ENCODE measurements around the gene DPP3. TPM values are rescaled to one million over a fixed set of nuclear protein-coding genes. Genes with fewer than 3 reads are reported as not detected.

Gene DPP3
- polyA plus RNA-seq, 3 donors: 22.4 to 37.0 (median 26.7) TPM

DNA sequence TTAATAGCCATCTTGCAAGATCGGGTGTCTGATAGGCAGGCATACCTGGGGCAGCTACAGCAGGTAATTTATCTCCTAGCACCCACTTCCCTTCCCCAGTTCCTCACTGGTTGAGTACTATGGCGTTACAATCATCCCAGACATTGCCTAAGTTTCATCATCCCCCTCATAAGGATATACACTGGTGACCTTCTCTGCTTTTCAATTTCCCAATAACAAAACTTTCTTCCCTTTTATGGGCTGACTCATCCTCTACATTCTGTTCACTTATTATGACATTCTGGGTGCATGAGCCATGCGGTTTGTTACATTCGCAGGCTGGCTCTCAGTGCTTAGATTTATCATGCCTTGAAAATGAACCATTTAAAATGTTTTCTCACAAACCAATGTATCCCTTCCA lies 36.6 kb upstream of the DPP3 start:
- peak overlapping the region; percentile 76 to 81 for H3K27ac ChIP-seq (ENCODE audit: low read depth in 1 of 2, low read length in 2 of 2)
- H3K79me2 ChIP-seq (ENCODE audit: insufficient read depth, low read length): no peaks in the 10 kb centered on the region
- peak overlapping the region; percentile 89 to 98 (median 96) for H3K27ac Mint-ChIP-seq
- H3K4me1 Mint-ChIP-seq: peaks cover 28% of the 10 kb centered on the region
- peaks cover 34 to 35% of the 10 kb centered on the region in 2 donors for H3K4me1 ChIP-seq (ENCODE audit: control insufficient read depth in 1 of 2, insufficient read depth in 2 of 2, low read length in 2 of 2)
- intact Hi-C loops (cut with micrococcal nuclease): no loop called here
- no peak overlapping the region for H3K9ac ChIP-seq (ENCODE audit: insufficient read depth, low read length, poor library complexity, severe bottlenecking)
- H3K27me3 Mint-ChIP-seq (ENCODE audit: low read depth in 3 of 3): peaks cover 1 to 3% (median 2%) of the 10 kb centered on the region in 3 donors
- H3K4me3 ChIP-seq (replicated peaks in 1 of 3; ENCODE audit: low read depth in 2 of 3, low read length in 3 of 3): no peak overlapping the region
- H3K27me3 ChIP-seq (ENCODE audit: control insufficient read depth in 2 of 2, insufficient read depth in 2 of 2, low read length in 2 of 2): no peaks in the 10 kb centered on the region
- TF ChIP-seq, protein P1, sequence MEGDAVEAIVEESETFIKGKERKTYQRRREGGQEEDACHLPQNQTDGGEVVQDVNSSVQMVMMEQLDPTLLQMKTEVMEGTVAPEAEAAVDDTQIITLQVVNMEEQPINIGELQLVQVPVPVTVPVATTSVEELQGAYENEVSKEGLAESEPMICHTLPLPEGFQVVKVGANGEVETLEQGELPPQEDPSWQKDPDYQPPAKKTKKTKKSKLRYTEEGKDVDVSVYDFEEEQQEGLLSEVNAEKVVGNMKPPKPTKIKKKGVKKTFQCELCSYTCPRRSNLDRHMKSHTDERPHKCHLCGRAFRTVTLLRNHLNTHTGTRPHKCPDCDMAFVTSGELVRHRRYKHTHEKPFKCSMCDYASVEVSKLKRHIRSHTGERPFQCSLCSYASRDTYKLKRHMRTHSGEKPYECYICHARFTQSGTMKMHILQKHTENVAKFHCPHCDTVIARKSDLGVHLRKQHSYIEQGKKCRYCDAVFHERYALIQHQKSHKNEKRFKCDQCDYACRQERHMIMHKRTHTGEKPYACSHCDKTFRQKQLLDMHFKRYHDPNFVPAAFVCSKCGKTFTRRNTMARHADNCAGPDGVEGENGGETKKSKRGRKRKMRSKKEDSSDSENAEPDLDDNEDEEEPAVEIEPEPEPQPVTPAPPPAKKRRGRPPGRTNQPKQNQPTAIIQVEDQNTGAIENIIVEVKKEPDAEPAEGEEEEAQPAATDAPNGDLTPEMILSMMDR (IDR thresholded peaks at IDR 0.05): no peak
- peak overlapping the region; percentile 32 for H3K4me2 ChIP-seq (replicated peaks; ENCODE audit: extremely low read depth, low read length, poor library complexity, severe bottlenecking)
- peak; percentile 90 to 98 (median 96) for DNase-seq
- H3K36me3 ChIP-seq (replicated peaks in 1 of 2; ENCODE audit: control insufficient read depth in 1 of 2, insufficient read depth in 2 of 2, low read length in 2 of 2): no peaks in the 10 kb centered on the region
- H2AFZ ChIP-seq (ENCODE audit: insufficient read depth, low read depth, low read length, poor library complexity, severe bottlenecking): peak overlapping the region; percentile 19
- no peaks in the 10 kb centered on the region for H4K20me1 ChIP-seq (ENCODE audit: insufficient read depth, low read length)
- H3K4me3 Mint-ChIP-seq: peak overlapping the region in 1 of 2 donors; percentile 24
- WGBS (ENCODE audit: insufficient coverage): 22% methylated on average over 3 of the region's 4 CpGs
- H3K9me3 Mint-ChIP-seq: peaks cover 0 to 13% (median 5%) of the 10 kb centered on the region in 7 donors
- peaks cover 0 to 6% of the 10 kb centered on the region in 2 donors for H3K9me3 ChIP-seq (replicated peaks in 1 of 2; ENCODE audit: control insufficient read depth in 1 of 2, insufficient read depth in 1 of 2, low read length in 2 of 2)
- peaks cover 0 to 3% of the 10 kb centered on the region in 2 donors for H3K36me3 Mint-ChIP-seq

- Histone ChIP-seq H3K4me1 (ENCODE audit: control insufficient read depth in 1 of 2, insufficient read depth in 2 of 2, low read length in 2 of 2) (peaks cover 53 to 57% of the 10 kb centered on the region in 2 donors), H3K4me2 (replicated peaks; ENCODE audit: extremely low read depth, low read length, poor library complexity, severe bottlenecking) (no peak overlapping the region), H4K20me1 (ENCODE audit: insufficient read depth, low read length) (no peaks in the 10 kb centered on the region), H3K27ac (ENCODE audit: low read depth in 1 of 2, low read length in 2 of 2) (no peak overlapping the region), H2AFZ (ENCODE audit: insufficient read depth, low read depth, low read length, poor library complexity, severe bottlenecking) (no peak overlapping the region), H3K27me3 (ENCODE audit: control insufficient read depth in 2 of 2, insufficient read depth in 2 of 2, low read length in 2 of 2) (no peaks in the 10 kb centered on the region), H3K36me3 (replicated peaks in 1 of 2; ENCODE audit: control insufficient read depth in 1 of 2, insufficient read depth in 2 of 2, low read length in 2 of 2) (no peaks in the 10 kb centered on the region), H3K4me3 (replicated peaks in 1 of 3; ENCODE audit: low read depth in 2 of 3, low read length in 3 of 3) (no peak overlapping the region), H3K79me2 (ENCODE audit: insufficient read depth, low read length) (no peaks in the 10 kb centered on the region), H3K9me3 (replicated peaks in 1 of 2; ENCODE audit: control insufficient read depth in 1 of 2, insufficient read depth in 1 of 2, low read length in 2 of 2) (peaks cover 0 to 6% of the 10 kb centered on the region in 2 donors), H3K9ac (ENCODE audit: insufficient read depth, low read length, poor library complexity, severe bottlenecking) (no peak overlapping the region)
- Mint-ChIP-seq H3K9me3 (peaks cover 0 to 11% (median 5%) of the 10 kb centered on the region in 7 donors), H3K36me3 (peaks cover 0 to 6% of the 10 kb centered on the region in 2 donors), H3K4me3 (no peak overlapping the region), H3K4me1 (peaks cover 43% of the 10 kb centered on the region), H3K27ac (peak overlapping the region in 2 of 7 donors; percentile 0 to 32), H3K27me3 (ENCODE audit: low read depth in 3 of 3) (peaks cover 2 to 3% (median 3%) of the 10 kb centered on the region in 3 donors)
- DNase-seq: no peak
- TF ChIP-seq, protein P1 (IDR thresholded peaks at IDR 0.05): no peak
- intact Hi-C loops (cut with micrococcal nuclease): no loop called here
Measured at GRCh38 chr11:66447012-66447411, 33.2 kb upstream of the DPP3 start.

Measured in CD14-positive monocyte (primary cell).